ENCODE measurements around the gene FIBCD1. TPM values are rescaled to one million over a fixed set of nuclear protein-coding genes. Genes with fewer than 3 reads are reported as not detected.

The FIBCD1 gene
- polyA plus RNA-seq, 1 donor (not counting 4 experiments of a cell fraction or from before 2014, with no cell fraction given) = 0.79 TPM

DNA sequence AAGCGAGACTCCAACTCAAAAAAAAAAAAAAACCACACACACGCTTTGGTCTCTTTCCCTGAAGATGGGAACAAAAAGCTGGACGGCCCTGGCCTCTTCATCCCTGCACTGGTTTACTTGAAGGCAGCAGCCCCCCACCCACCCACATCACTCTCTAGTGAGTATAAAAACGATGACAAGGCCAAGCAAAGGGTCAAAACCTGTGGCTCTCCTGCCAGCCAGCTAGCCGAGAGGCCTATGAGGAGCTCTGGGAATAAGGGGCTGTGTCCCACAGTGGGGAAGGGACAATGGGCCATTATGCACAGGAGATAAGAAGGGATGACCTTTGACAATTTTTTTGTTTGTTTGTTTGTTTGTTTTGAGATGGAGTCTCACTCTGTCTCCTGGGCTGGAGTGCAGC, 55.6 kb downstream of the FIBCD1 start:
- H3K36me3 ChIP-seq (ENCODE audit: control insufficient read depth in 2 of 2, extremely low read depth in 1 of 2, insufficient read depth in 2 of 2, low read length in 2 of 2) = peaks cover 39 to 41% of the 10 kb centered on the region in 2 experiments
- TF ChIP-seq EZH2 (IDR thresholded peaks at IDR 0.05; ENCODE audit: low read length) = no peak
- TF ChIP-seq, protein P1, sequence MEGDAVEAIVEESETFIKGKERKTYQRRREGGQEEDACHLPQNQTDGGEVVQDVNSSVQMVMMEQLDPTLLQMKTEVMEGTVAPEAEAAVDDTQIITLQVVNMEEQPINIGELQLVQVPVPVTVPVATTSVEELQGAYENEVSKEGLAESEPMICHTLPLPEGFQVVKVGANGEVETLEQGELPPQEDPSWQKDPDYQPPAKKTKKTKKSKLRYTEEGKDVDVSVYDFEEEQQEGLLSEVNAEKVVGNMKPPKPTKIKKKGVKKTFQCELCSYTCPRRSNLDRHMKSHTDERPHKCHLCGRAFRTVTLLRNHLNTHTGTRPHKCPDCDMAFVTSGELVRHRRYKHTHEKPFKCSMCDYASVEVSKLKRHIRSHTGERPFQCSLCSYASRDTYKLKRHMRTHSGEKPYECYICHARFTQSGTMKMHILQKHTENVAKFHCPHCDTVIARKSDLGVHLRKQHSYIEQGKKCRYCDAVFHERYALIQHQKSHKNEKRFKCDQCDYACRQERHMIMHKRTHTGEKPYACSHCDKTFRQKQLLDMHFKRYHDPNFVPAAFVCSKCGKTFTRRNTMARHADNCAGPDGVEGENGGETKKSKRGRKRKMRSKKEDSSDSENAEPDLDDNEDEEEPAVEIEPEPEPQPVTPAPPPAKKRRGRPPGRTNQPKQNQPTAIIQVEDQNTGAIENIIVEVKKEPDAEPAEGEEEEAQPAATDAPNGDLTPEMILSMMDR (optimal IDR thresholded peaks at IDR 0.05 in 1 of 3, IDR thresholded peaks at IDR 0.05 in 1 of 3, conservative IDR thresholded peaks at IDR 0.05 in 1 of 3; ENCODE audit: extremely low read depth in 1 of 3, insufficient read depth in 2 of 3, low read length in 3 of 3) = no peak
- no peak for FAIRE-seq
- no peaks in the 10 kb centered on the region for H3K27me3 ChIP-seq (ENCODE audit: control insufficient read depth, extremely low read depth, insufficient read depth, low read length)
- H3K79me2 ChIP-seq (ENCODE audit: control insufficient read depth, insufficient read depth, low read length) = no peaks in the 10 kb centered on the region
- no peak for DNase-seq (ENCODE audit: low read depth, low spot score)
- no peaks in the 10 kb centered on the region for H3K9me1 ChIP-seq (ENCODE audit: control insufficient read depth, extremely low read depth, insufficient read depth, low read length)
- H3K4me1 ChIP-seq (ENCODE audit: control insufficient read depth, extremely low read depth, insufficient read depth, low read length) = no peaks in the 10 kb centered on the region
- no peak overlapping the region for H3K27ac ChIP-seq (ENCODE audit: control insufficient read depth, insufficient read depth, low read length)
- no peaks in the 10 kb centered on the region for H4K20me1 ChIP-seq (ENCODE audit: control insufficient read depth, extremely low read depth, insufficient read depth, low read length)
- no peak overlapping the region for H3K9ac ChIP-seq (ENCODE audit: control insufficient read depth, extremely low read depth, insufficient read depth, low read length)
- dilution Hi-C loops (cut with MboI; ENCODE audit: extremely low pct_ligation_motif_present, low sequenced_read_pairs) = no loop called here
- no peak overlapping the region for H3K4me2 ChIP-seq (ENCODE audit: control insufficient read depth, extremely low read depth, insufficient read depth, low read depth, low read length)
- no peak overlapping the region for H2AFZ ChIP-seq (ENCODE audit: control insufficient read depth, low read length)
- no peaks in the 10 kb centered on the region for H3K9me3 ChIP-seq (ENCODE audit: control insufficient read depth, low read depth, low read length)
- no peak overlapping the region for H3K4me3 ChIP-seq (ENCODE audit: control insufficient read depth in 2 of 3, extremely low read depth in 1 of 3, insufficient read depth in 2 of 3, low read depth in 1 of 3, low read length in 3 of 3)

DNA sequence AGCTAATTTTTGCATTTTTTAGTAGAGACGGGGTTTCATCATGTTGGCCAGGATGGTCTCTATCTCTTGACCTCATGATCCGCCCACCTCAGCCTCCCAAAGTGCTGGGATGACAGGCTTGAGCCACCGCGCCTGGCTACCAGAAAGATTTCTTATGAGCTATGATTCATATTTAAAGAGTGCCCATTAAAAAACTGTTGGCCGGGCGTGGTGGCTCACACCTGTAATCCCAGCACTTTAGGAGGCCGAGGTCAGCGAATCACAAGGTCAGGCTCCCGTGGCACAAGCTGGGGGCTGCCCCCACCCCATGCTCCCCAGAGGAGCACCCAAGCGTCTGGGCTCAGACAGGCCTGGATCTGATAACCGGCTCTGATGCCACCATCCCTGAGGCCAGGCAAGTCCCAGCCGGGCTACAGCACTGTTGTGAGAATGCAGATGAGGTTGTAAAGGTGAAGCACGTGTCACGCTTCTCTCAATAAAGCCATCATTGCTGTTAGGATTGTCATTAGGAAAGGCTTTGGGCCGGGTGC, 56.3 kb downstream of the FIBCD1 start:
- Histone ChIP-seq H2AFZ (ENCODE audit: control insufficient read depth, low read length) (no peak overlapping the region), H3K27ac (ENCODE audit: control insufficient read depth, insufficient read depth, low read length) (no peak overlapping the region), H3K79me2 (ENCODE audit: control insufficient read depth, insufficient read depth, low read length) (no peaks in the 10 kb centered on the region), H3K9ac (ENCODE audit: control insufficient read depth, extremely low read depth, insufficient read depth, low read length) (no peak overlapping the region), H4K20me1 (ENCODE audit: control insufficient read depth, extremely low read depth, insufficient read depth, low read length) (no peaks in the 10 kb centered on the region), H3K4me3 (ENCODE audit: control insufficient read depth in 2 of 3, extremely low read depth in 1 of 3, insufficient read depth in 2 of 3, low read depth in 1 of 3, low read length in 3 of 3) (no peak overlapping the region), H3K4me2 (ENCODE audit: control insufficient read depth, extremely low read depth, insufficient read depth, low read depth, low read length) (no peak overlapping the region), H3K27me3 (ENCODE audit: control insufficient read depth, extremely low read depth, insufficient read depth, low read length) (no peaks in the 10 kb centered on the region), H3K9me3 (ENCODE audit: control insufficient read depth, low read depth, low read length) (no peaks in the 10 kb centered on the region), H3K9me1 (ENCODE audit: control insufficient read depth, extremely low read depth, insufficient read depth, low read length) (no peaks in the 10 kb centered on the region), H3K4me1 (ENCODE audit: control insufficient read depth, extremely low read depth, insufficient read depth, low read length) (no peaks in the 10 kb centered on the region), H3K36me3 (ENCODE audit: control insufficient read depth in 2 of 2, extremely low read depth in 1 of 2, insufficient read depth in 2 of 2, low read length in 2 of 2) (peaks cover 39 to 40% of the 10 kb centered on the region in 2 experiments)
- TF ChIP-seq EZH2 (IDR thresholded peaks at IDR 0.05; ENCODE audit: low read length) = no peak
- TF ChIP-seq, protein P1 (optimal IDR thresholded peaks at IDR 0.05 in 1 of 3, IDR thresholded peaks at IDR 0.05 in 1 of 3, conservative IDR thresholded peaks at IDR 0.05 in 1 of 3; ENCODE audit: extremely low read depth in 1 of 3, insufficient read depth in 2 of 3, low read length in 3 of 3) = no peak
- no peak for DNase-seq (ENCODE audit: low read depth, low spot score)
- dilution Hi-C loops (cut with MboI; ENCODE audit: extremely low pct_ligation_motif_present, low sequenced_read_pairs) = no loop called here
- no peak for FAIRE-seq

All from keratinocyte (primary cell).